GM15510 (cell line): ENCODE results near the gene HEATR1.

ENCODE experiments used
- POLR2A ChIP-seq: IDR thresholded peaks from 3 replicates; pipeline ENCODE4 v1.6.1; 2011; ENCODE audit warnings: borderline replicate concordance; ENCODE audit not compliant: insufficient read length; ENCODE audit errors: extremely low read depth

HEATR1 gene

GRCh38 chr1:236535190-236535589 is 69.1 kb downstream of the HEATR1 start:
- TF ChIP-seq POLR2A, result no peak

- no peak for TF ChIP-seq POLR2A
These were observed 70.1 kb downstream of the HEATR1 start for GRCh38 chr1:236534151-236534651.

GRCh38 chr1:236532850-236533249 is 71.5 kb downstream of the HEATR1 start:
- no peak for TF ChIP-seq POLR2A

GRCh38 chr1:236530959-236531358 is 73.4 kb downstream of the HEATR1 start:
- no peak for TF ChIP-seq POLR2A

GRCh38 chr1:236530286-236530685 is 74.0 kb downstream of the HEATR1 start:
- TF ChIP-seq POLR2A, result no peak

GRCh38 chr1:236526079-236526478 is 78.2 kb downstream of the HEATR1 start:
- TF ChIP-seq POLR2A, result no peak

GRCh38 chr1:236524895-236525184 is 79.5 kb downstream of the HEATR1 start:
- TF ChIP-seq POLR2A, result no peak

GRCh38 chr1:236524142-236524894 is 80.0 kb downstream of the HEATR1 start:
- peak; percentile 14 for TF ChIP-seq POLR2A

GRCh38 chr1:236523704-236524141 is 80.6 kb downstream of the HEATR1 start, which contains the start of gene LGALS8:
Gene LGALS8 (plus strand): TSS chr1:236523982. CDS start chr1:236526071, 2,089 bp downstream.
- TF ChIP-seq POLR2A, result peak; percentile 53

GRCh38 chr1:236522937-236523703 is 81.2 kb downstream of the HEATR1 start:
- TF ChIP-seq POLR2A, result no peak

- no peak for TF ChIP-seq POLR2A
These were observed 83.8 kb downstream of the HEATR1 start for GRCh38 chr1:236520445-236521005.

GRCh38 chr1:236518322-236518721 is 86.0 kb downstream of the HEATR1 start:
- TF ChIP-seq POLR2A, result no peak

- TF ChIP-seq POLR2A, result no peak
These were observed 87.2 kb downstream of the HEATR1 start for GRCh38 chr1:236516929-236517704.

GRCh38 chr1:236515443-236515958 is 88.8 kb downstream of the HEATR1 start:
- no peak for TF ChIP-seq POLR2A
